Large intestine (tissue), 3 donors: ENCODE measurements around the gene SLC46A2. TPM values are rescaled to one million over a fixed set of nuclear protein-coding genes. Genes with fewer than 3 reads are reported as not detected.

Experiments used
- DNase-seq, 2 donors: peaks; one replicate each; pipeline versions ENCODE4 v3.0.0 to v3.0.0-alpha.2; 2013
- H3K27ac ChIP-seq: one replicate; pipeline ENCODE4 v1.5.1; 2013; ENCODE audit warnings: low read length
- H3K27me3 ChIP-seq: 2 replicates; pipeline ENCODE4 v1.6.1; 2013; ENCODE audit warnings: low read length; ENCODE audit not compliant: control insufficient read depth, insufficient read depth
- H3K36me3 ChIP-seq: 2 replicates; pipeline ENCODE4 v1.6.1; 2013; ENCODE audit warnings: low read length; ENCODE audit not compliant: control insufficient read depth, insufficient read depth
- H3K4me1 ChIP-seq: one replicate; pipeline ENCODE4 v1.6.1; 2013; ENCODE audit warnings: low read length; ENCODE audit not compliant: control insufficient read depth, insufficient read depth
- H3K4me3 ChIP-seq: one replicate; pipeline ENCODE4 v1.5.1; 2013; ENCODE audit warnings: low read length
- H3K9me3 ChIP-seq: one replicate; pipeline ENCODE4 v1.6.1; 2013; ENCODE audit warnings: mild to moderate bottlenecking, low read depth, low read length, moderate library complexity; ENCODE audit not compliant: control insufficient read depth
- WGBS: methylation state at CpG from one replicate; pipeline ENCODE4 v1.1.5; 2013; ENCODE audit warnings: low lambda C conversion rate; ENCODE audit not compliant: insufficient coverage; 5-methylcytosine and 5-hydroxymethylcytosine counted together
- polyA plus RNA-seq: library from polyadenylated mRNA; unstranded; fragments of 120-200 nt; gene quantifications from one replicate; pipeline ENCODE4 v1.2.1, GENCODE V29; 2013

SLC46A2 gene
- polyA plus RNA-seq, 1 donor = 0.43 TPM

DNA sequence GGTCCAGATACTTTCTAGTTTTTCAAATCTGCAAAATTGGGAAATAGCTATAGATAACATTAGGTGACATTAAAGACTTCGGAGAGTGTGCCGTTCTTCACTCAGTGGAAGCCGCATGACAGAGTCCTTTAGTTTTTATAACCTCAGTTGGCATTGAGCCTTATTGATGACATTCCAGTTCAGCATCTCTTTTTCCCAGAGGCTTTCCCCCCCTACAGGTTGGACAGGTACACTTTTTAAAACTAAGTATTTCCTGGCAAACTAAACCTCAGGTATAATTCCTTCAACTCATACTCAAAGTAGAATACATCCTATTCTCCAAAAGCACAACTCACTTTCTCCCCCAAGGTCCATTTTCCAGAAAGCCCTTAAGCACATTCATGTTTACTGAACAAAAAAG is 58.7 kb downstream of the SLC46A2 start:
- Histone ChIP-seq H3K27ac (no peak overlapping the region), H3K36me3 (peaks cover 15% of the 10 kb centered on the region), H3K9me3 (no peaks in the 10 kb centered on the region), H3K4me3 (no peak overlapping the region), H3K4me1 (peaks cover 14% of the 10 kb centered on the region), H3K27me3 (no peaks in the 10 kb centered on the region)
- 90% methylated on average over 2 of the region's 3 CpGs for WGBS
- no peak for DNase-seq

DNA sequence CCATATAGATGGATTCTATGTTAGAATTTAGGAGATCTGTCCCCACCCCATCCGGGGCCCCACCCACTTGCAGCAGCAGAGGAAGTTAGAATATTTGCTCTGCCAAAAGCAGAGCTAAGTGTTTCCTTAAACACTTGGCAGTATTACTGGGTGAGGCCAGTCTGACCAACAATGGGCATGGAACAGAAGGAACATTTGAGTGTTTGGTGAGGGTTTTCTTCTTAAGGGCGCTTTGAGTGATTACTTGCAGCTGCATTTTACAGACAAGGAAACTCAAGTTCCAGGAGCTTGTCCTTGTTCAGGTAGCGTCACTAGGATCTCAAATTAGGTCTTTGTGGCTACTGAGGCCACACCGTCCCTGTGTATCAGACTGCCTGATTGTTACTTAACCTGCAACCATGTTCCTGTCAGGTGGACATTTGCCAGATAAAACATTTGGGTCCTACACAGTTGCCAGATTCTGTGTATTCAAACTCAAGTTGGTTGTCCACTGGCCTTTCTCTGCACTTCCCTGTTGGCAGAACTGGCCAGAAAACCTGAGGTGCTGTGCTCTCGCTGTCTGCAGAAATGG is 59.3 kb downstream of the SLC46A2 start:
- Histone ChIP-seq H3K9me3 (no peaks in the 10 kb centered on the region), H3K36me3 (peaks cover 15% of the 10 kb centered on the region), H3K27me3 (no peaks in the 10 kb centered on the region), H3K4me1 (peaks cover 10% of the 10 kb centered on the region), H3K4me3 (no peak overlapping the region), H3K27ac (no peak overlapping the region)
- DNase-seq = no peak
- no CpG with 5 or more reads among the region's 5 CpGs for WGBS

Other genes starting within 250 kb of the SLC46A2 start
- 23.7 TPM for gene INIP, start 172.8 kb downstream of the SLC46A2 start, polyA plus RNA-seq
- gene SNX30, start 140.1 kb downstream of the SLC46A2 start, polyA plus RNA-seq = 22.4 TPM
- 2.6 TPM for gene ZNF883, start 121.3 kb upstream of the SLC46A2 start, polyA plus RNA-seq
- 3.3 TPM for gene ZFP37, start 165.8 kb upstream of the SLC46A2 start, polyA plus RNA-seq